GM18502 (cell line): ENCODE measurements around the gene DPT.

Experiments
- ATAC-seq: cut with Tn5 transposase; IDR thresholded peaks from one replicate; pipeline ENCODE4 v1.9.1; 2021; ENCODE audit warnings: mild to moderate bottlenecking; ENCODE audit not compliant: unreplicated experiment, poor library complexity

DPT gene

DNA sequence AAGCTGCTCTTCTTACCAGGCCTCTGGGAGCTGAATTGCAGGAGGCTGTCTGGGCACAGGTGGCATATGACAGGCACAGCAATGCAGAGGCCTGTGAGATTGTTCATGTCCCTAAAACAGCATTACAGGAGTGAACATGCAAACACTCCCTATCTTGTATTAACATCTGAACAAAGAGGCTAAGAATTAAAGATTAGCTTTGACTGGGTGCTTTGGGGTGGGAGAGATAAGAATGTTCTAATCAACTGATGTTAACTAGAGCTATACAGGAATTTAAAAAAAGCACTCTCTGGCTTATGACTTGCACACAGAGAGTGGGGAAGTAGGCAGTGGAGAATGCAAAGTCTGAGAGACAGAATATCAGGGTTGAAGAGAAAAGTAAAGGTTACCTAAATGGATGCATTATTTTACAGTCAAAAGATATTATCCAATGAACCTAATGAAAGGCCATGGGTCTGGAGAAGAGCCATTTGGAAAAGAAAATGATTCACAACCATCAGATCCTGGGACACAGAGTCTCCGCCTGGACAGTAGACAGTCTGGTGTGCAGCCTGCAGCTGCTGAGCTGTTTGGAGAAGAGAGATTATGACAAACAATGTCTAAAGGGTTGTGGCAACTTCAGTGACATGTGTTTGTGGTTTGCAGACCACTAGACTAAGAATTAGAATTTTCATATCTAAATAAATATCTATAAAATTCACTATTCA is 20.2 kb downstream of the DPT start:
- no peak for ATAC-seq

DNA sequence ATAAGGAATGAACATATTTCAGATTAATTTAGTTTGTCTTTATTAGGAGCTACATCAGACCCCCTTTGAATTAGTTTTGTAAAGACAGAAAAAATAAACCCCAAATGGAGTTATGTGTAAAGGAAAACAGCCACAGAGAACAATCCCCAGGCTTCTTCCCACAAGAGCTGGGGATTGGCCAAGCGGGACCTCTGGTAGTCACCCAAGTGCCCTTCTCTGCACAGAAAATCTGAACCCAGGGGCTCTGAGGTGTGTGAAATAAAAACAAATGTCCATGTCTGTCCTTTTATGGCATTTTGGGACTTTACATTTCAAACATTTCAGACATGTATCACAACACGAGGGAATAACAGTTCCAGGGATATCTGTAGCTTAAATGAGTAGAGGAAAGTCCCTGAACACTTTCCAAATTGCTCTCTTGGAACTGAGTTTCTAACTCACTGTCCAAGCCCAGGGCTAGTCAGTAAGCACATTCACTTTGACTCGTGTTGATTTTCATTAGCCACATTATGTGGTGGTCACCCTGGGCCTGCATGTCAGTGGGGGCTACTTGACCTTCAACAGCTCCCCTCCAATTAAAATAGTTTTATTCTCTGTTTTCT is 22.5 kb downstream of the DPT start:
- no peak for ATAC-seq

DNA sequence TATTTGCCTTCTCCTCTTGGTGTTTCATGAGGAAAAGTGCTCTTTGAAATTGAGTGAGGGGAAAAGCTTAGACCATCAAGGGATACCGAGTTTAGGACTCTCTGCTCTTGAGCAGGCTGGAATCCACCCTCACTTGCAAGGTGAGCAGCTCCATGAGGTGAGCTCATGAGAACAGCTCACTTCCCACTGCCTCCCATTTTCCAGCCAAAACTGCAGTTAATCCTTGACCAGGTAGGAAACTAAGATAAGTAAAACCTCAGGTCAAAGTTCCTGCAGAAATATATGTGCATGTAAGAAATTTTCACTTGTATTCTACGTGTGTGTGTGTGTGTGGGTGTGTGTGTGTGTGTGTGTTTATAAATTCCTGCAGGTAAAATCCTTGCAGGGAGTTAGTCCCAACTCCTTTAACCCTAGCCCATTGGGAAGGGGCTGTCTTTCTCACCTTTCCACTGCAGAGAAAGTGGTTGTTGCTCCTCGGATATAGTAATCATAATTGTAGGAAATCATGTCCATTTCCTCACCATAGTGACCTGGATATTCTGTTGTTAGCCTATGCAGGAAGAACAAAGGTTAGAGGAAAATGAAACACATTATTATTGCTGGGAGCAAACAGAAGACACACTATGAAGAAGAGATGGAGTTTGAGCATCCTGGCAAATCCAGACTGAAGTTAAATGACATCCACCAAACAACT is 28.3 kb downstream of the DPT start:
- ATAC-seq: no peak

DNA sequence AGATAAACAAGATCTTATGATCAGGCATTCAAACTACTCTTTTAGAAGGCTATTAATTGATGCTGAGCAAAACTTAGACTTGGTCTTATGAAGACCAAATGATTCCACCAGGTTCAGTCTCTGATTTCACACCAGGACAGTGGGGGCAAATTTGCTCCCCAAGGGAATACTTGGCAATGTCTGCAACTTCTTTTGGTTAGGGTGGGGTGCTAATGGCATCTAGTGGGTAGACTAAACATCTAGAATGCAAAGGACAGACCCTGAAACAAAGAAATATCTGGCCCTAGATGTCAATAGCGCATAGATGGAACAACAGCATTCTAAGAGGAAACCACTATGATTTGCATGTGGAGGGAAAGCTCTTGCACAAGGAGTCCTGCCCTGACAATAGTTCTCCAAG is 30.6 kb downstream of the DPT start:
- ATAC-seq: no peak

DNA sequence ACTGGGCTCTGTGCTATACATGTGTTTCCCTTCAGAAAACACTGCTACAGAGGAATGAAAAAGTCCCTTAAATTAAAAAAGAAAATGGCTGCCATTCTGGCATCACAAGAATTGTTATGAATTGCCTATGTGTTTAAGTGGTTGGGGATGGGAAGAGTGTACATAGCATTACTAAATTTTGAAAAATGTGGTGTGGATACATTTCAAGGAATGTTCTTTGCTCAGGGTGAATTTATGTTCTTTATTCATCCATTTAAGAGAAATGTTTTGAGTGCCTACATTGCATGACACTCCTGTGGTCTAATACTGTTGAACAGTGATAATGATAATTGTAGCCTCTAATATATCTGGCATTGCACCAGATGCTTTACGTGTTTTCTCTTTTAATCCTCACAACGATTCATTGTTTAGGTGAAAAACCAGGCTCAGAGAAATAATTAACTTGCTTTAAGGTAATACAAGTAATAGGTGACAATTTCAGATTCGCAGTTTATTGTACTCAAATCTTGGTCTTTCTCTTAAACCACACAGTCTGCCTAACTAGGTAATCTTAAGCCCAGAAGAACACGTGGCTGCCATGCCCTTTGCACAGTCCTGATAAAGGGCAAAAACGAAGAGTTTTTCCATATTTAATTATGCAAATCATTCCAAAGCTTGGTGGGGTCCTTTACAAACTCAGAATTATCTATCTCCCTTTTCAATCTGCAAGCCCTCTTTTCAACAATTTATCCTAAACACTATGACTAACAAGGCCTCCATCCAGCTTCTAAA is 31.5 kb downstream of the DPT start:
- no peak for ATAC-seq

DNA sequence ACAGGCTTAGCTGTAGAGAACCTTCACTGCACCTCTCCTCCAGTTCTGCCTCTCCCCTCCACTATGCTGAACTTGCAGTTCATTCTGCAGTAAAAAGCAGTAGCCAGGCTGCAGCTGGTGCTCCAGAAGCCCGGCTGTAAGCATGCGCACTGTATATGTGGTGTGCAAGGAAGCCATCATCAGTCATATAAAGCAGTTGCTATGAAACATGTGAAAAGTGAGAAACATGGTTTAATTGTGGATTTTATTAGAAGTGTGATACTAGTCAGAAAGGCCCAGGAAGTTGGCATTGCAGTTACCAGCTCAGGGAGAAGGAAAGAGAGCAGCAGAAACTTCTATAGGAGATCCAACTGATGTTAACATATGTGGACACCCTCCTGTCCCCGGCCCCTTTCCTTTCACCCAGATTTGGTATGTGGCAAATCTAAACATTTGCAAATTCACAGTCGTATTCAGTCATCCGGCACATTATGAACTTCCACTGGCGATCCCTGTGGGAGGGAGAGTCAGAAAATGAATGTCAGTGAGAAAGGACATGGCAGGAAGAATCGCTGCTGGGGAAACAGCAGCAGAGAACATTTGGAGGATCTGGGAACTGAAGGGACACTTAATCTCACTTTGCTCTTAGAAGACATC is 32.8 kb downstream of the DPT start:
- ATAC-seq: no peak

DNA sequence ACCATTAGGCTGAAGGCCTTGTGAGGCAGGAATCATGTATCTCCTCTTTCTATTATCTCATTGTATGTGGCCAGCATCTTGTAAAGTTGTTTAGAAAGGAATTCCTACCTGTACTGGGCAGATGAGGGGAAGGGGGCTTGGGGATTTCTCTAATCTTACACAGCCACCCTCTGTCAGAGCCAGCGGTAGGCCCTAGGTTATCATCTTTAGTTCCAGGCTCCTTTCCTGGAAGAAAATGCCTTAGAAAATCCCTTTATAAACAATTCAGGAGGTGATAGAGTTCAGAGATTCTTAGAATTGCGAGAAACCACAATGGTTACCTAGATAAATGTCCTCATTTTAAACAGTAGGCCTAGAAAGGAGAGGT is 35.2 kb downstream of the DPT start:
- no peak for ATAC-seq

DNA sequence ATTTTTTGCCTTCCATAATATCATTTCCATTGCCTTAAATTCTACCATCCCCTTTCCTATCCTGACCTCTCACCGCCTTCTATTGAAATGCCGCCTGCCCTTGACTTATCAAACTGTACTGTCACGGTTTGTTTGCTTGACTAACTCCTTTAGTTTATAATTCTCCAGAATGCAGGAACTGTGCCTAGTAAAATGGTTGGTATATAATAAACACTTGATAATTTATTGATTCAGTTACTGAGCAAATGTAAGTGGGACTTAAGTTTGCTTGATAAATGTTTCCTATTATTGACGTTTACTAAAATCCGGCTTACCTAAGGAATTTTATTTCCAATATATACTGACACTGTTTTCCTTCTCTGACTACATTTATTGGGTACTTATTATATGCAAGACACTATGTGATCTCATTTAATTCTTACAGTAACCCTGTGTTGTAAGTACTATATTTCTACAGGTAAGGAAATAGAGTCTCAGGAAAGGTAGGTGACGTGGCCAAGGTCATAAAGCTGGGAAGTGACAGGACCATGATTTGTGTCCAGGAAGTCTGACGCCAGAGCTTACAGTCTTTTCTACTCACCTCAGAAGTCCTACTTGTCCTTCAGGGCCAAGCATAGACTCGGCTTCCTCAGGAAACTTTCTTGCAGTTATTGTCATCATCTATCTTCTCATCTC is 35.7 kb downstream of the DPT start:
- ATAC-seq: no peak

DNA sequence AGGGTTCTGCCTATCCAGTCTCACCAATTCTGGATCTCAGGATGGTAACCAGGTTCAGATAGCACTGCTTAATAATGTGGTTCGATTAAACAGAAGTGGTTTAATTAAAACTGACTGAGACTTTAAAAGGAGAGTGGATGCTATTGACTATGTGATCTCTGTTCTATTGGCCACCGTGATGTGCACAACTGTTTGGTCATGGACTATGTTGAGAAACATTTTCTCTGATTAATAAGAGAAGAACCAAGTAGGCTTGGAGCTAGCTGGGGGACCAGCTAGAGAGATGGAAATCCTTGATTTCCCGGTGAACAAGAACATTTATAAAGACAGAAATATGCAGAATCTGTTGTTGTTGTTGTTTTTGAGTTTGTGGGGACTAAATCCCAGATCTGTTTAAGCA is 36.5 kb downstream of the DPT start:
- no peak for ATAC-seq

DNA sequence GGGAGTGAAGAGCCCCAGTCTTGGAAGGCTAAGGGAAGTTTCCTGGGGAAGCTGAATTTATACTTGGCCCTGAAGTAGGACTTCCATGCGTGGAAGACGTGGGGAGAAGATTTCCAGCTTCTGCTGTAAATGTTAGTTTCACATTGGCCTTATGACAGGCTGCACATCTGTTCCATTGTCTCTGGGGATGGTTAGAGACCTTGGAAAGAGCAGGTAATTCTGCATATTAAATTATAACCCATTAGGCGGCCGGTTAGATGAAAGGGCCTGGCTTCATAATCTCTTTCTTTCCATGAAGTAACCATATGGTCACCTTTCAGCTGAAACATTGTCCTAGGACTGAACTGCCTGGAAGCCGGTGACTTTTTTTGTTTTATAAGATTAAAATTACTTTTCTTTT is 37.5 kb downstream of the DPT start:
- ATAC-seq: no peak

DNA sequence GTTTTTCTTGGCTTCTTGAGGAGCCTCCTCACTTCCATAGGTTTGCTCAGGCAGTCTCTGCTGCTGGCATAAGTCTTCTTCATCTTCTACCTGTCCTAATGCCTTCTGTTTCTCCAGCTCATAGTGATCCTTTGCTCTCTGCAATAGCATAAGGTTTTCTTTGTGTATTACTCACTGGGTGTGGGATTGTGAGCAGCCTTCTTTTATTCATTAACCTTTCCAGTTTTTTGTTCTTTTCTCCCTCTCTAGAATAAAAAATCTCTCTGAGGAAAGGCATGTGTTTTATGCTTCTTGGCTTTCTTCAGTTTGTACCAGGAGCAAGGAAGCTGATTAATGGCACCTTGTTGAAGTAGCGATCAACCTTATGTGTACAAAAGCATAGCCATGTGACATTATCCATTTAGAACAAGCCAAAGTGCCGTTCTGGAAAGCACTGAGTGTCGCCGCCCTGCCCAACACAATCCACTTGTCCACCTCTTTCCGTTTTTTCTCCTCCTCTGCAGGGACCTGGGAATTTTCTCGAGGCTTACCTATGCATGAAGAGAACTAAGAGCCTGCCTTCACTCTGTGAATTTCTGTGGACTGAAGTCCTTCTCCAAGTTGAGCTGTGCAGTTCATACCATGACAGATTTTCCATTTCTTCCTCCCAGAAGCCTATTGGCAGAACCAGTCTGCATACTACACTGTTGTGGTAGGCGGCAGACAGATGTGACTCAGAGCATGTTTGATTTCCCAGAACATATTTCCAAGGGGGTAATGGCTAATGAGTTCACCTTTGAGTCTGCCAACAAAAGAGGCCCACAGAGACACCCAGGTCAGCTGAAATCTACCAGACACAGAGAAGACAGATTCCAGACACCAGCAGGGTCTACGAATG is 39.0 kb downstream of the DPT start:
- ATAC-seq: no peak

DNA sequence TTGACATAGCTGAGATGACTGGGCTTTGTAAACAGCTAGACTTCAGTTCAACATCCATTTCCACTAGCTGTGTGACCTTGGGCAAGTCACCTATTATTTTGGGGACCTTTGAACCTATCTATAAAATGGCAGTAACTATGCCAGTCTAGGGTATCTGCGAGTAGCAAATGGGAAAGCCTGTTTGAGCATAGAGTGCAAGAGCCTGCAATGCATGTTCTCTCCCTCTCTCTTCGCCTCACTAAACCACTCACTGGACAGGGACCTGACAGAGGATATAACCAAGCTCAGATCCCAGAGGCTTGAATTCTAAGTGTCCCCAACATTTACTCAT is 39.7 kb downstream of the DPT start:
- no peak for ATAC-seq

DNA sequence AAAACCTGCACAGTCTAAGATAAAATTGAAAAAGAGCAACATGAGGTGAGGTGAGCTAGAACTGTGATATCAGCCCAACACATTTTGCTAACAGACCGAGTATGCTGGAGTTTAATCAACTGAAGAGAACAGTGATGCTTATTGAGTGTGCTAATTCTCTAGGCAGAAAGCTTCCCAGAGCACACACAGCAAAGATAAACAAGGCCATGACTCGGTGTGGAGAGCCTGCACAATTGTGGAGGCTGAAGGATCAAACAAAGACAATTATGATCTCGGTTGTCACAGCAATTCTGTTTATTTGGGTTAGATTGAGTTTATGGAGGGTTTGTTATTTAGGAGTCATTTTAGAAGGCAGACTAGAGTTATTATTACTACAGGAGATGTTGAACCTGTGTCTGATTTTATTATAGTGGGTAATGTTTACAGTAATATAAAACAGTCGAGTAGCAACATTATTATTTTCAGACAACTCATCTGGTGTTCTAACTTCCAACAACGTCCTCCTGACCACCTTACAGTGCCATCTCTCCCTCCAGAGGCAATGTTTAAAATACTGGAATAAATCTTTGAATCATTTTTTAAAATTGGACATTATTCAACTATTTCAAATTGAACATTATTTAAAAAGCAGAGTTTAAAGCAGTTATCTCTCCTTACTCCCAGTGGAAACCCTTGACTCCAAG is 40.2 kb downstream of the DPT start:
- no peak for ATAC-seq

DNA sequence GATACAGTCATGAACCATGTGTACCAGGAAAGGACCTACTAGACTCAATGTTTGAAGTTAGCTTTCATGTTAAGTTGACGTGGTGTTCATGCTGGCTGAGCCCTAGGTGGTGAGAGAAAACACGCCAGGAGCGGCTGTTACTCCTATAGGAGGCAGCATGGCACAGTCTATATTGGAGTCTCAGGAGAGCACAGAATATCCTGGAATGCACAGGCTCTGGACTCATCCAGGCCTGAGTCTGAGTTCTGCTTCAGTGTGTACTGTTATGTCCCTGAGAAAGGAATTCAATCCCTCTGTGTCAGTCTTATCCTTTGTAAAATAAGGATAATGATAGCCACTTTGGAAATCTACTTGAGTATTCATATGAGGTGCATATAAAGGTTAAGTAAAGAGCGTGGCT is 41.2 kb downstream of the DPT start:
- no peak for ATAC-seq

DNA sequence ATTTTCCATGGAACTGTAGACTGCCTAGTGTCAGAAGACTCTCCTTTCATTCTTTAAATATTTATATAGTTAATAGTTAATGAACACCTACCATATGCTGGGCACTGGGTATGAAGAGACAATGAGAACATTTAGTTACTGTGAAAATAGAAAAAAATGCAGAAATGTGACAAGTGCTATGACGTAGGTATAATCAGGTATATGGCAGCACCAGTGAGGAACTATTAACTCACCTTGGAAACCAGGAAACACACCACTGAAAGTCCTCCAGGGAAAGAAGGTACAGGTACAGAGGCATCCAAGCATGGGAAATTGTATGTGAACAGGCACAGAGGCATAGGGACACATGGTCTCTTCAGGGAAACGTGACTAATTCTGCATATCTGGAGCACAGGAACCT is 42.3 kb downstream of the DPT start:
- no peak for ATAC-seq

DNA sequence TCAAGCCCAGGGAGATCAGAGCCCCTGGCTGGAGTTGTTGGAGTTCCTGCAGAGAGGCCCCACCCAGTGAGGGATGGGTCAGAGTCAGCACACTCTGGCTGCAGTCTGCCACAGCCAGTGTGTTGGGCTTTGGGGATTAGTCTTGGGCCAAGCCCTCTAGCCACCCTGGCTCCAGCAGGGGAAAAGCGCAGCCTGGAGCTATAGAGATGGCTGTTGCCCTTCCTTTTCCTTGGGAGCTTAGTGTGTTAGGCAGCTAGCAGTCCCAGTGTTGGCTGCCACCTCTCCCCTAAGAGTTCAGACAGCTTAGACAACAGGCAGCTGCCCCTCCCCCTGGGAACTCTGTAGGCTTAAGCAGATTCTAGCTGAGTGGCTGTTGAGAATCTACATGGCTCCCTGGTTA is 45.1 kb downstream of the DPT start:
- ATAC-seq: no peak

DNA sequence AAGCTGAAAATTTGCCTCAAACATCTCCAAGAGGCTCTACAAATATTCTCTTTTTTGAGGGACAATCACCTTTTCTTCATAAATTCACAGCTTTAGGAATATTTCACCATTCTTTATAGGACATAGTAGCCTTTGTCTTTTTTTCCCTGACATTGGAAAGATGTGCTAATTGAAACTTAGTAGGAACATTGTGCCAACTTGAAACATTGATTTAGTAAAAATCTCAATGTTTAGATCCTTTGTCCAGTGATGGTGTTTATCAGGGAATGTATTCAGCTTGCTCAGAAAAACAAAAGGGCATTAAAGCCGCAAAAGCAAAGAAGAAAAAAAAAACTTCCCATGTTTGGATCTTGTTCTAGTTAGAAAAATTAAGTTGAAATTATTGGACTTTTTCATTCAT is 52.1 kb downstream of the DPT start:
- no peak for ATAC-seq

DNA sequence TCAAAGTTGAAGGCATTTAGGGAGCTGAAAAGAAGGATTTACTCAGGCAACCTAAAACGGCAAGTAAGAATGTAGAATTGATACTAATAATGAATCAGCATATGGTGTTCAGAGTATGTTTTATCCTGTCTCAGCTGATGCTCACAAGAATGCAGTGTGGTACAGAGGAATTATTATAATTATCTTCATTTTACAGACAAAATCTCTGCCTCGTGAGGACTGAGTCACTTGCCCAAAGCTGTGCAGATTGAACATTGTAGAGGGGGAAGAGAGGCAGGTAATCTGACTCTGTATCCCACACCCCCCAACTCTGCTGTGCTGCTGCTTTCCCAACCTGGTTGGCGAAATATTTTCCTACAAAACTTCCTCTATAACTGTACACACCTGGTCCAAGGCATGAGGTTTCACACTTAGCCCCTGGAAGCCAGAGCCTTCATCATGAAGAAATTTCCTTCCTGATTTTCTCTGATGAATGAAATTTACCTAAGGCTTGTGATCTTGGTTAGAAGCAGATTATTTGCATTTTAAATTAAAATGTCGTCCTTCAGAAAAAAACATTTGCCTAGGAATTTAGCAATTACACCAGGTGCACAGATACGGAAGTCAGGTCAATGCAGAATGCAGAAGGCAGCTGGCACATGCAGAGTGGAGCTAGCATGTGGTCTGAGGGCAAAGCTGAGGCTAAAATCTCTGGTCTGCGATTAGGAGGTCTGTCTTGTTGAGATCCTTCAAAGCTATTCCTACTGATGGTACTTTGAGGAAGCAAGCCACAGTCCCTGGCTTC is 52.8 kb downstream of the DPT start:
- ATAC-seq: no peak
